GM19193 (cell line): Measurements from ENCODE around the gene LRPPRC.
A peak's percentile ranks its signal among the peaks of the same experiment; 100 is the strongest.

Source experiments
- POLR2A ChIP-seq: IDR thresholded peaks from 4 replicates; pipeline ENCODE4 v1.6.1; 2011; ENCODE audit not compliant: insufficient read depth, insufficient read length; ENCODE audit errors: extremely low read depth

Gene LRPPRC

DNA sequence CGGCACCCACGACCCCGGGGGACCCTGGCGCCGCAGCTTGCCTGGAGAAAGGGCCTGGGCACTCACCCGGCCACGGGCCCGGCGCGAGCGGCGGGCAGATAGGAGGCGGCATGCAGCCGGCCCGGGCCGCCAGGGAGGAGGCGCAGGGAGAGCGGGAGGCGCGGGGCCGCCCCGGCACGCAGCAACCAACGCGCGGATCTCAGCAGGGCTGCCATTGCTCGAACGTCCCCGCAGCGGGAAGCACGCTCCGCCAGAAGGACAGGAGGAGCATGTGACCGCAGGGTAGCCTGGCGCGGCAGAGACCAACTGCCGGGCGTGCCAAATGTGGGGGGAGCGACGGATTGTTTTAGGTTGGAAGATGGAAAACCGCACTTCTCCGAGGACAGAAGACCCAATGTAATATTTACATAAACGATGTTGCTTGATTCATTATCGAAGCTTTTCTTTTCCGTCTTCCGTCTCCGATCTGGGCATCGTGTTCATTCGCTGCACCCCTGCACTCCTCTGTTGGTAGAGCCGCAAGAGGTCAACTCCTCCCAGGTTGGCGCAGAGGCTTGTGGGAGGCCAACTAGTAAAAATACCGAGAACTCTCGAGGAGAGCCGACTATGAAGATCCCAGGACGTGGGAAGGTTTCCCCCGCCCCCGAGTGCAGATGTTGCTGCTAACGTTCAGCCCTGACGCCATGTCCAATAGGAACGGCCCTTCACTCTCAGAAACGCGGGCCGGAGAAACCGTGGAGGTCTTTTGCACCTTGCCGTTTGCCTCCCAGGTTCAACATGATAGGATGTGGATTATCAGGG is at the start of gene LRPPRC:
LRPPRC (minus strand) TSS at position 257 of the 801 bp plus-strand sequence; CDS start at position 215, 42 bp downstream.
- TF ChIP-seq POLR2A: peak; percentile 91

DNA sequence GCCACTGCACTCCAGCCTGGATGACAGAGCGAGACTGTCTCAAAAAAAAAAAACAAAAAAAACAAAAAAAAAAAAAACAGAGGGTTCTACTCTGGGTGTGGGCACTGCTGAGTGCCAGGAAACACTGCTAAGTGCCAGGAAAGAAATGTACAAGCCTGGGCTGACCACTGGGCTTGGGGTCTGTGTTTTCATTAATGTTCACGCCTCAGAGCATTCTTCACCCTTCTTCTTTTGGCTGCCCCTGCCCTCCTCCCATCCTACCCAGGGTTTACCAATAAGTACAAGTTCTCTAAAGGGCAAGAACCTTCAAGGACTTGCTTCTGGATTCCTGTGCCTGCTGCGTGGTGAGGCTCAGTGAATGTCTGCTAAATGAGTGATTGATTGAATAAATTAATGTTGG is 49.3 kb upstream of the LRPPRC start:
- TF ChIP-seq POLR2A: no peak

DNA sequence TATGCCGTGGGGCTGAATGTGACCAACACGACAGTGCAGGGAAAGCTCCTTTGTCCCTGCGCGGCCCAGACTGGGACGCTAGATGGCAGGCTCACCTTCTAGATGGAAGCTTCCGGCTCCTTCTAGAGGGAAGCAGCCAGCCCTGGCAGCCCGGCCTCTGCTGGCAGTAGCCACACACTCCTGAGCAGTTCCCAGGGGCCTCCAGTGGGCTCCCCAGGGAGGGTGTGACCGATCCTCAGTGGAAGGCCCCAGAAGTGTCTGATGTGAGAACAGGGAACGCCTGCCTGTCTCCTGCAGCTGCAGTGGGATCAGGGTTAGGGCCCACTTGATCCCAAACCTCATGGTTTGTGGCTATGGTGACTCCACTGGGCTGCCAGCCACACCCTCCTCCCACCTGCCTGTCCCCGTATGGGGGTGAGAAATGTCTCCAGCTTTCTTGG is 48.5 kb upstream of the LRPPRC start:
- TF ChIP-seq POLR2A: no peak

DNA sequence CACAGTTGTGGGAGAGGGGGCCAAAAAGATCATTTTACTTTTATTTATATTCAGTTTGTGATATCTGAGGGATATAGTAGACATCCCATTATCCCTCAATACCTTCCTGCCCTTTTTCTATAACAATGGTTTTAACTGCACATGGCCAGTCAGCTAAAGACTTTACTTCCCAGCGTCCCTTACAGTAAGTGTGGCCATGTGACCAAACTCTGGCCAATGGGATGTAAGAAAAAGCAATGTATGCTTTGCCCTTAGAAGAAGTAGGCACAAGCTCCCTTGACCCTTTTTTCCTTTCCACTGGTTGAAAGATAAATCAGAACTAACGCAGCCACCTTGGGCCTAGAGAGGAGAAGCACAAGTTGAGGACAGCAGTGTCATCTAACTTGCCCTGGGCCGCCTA is 44.6 kb upstream of the LRPPRC start:
- no peak for TF ChIP-seq POLR2A

DNA sequence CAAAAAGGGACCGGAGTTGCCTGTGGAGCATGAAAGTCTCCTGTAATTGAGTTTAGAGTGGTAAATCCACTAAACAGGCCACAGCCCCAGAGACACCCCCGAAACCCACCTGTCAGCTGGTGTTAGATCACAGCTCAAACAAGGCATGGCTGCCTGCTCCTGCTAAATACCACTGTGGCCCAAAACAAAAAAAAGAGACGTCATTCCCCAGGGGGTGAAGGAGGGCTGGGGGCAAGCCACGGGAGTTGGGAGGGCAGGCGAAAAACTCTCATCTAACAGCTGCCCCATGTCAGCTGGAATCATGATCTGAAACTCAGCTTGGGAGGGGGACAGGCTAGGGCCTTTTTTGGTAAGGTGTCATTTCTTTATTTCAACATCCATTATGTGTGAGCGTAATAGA is 42.5 kb upstream of the LRPPRC start:
- no peak for TF ChIP-seq POLR2A

DNA sequence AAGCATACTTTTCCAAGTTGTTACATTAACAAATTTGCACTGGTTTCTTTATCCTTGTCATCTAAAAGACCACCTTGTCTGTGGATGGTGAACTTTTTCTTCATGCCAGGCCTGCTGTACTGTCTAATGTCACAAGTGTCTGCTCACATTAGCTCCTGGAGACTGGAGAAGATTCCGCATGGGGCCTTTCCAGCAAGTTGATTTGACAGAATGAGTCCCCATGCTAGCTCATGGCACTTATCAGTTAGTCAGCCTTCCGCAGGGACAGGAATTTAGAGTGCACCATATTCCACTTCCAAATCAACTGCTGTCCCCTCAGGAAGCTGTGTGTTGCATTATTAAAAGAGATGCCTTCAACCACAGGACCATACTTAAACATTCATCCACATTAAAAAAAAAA is 41.4 kb upstream of the LRPPRC start:
- no peak for TF ChIP-seq POLR2A

DNA sequence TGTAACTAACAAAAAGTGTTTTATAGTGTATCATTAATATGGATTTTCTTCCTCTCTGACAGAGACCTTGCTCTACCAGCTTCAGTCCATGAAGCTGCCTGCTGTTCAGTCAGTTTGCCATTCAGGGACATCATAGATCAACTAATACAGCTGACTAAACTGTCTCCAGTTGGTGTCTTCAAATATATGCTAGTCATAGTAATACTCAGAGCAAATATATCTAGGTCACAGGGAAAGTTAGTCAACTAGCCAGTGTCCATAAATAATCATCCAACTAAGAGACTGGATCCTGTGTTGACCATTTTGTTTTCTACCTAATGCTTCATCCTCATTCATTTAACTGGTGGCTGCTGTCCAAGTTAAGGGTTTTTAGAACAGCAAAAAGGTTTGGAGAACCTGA is 38.2 kb upstream of the LRPPRC start:
- no peak for TF ChIP-seq POLR2A

DNA sequence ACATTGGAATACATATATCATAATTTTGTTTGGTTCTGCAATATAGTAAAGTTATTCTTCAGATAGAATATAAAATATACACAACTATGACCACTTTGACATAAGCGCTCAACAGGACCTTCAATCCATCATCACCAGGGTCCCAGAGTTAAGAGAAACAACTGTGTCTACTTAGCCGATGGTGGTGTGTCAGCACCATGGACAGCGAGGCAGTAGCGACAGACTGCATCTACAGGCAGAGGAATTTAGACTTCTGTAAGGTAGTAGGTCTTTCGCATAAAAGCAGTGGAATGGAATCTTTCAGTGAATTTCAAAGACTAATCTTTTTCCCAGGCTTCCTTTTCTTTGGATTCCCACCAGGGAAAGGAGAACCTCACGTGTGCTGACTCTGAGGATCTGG is 20.5 kb upstream of the LRPPRC start:
- TF ChIP-seq POLR2A: no peak

DNA sequence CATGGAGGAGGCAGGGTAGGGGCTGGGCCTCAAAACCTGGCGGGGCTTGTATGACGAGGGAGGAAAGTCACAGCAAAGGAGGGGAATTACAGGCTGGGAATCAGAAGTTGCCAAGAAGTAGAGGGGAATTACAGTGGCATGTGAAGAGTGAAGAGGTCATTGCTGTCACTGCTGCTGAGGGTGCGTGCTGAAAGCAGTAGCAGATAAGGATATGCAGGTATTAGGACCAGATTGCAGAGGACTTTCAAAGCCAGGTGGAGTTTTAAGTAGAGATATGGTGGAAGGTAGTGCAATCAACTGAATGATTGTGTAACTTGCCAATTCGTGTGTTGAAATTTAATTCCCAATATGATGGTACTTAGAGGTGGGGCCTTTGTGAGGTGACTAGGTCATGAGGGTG is 19.4 kb upstream of the LRPPRC start:
- TF ChIP-seq POLR2A: no peak

DNA sequence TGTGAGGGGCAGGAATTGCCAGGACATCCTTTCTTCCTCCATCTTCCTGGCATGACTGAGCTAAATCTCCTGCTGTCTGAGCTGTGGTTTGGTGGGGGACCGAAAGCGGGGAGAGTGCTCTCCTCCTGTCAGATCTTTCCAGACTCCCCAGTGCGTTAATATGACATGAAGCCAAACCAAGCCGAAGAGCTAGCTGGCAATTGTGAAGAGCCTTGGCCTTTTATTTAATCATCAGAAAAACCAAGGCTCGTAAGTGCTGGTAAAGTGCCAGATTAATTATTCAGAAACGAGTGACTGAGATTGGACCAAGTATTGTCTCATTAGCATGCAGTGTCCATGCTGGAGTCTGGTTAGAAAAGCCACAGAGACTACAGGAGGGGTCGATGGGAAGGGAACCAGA is 14.5 kb upstream of the LRPPRC start:
- no peak for TF ChIP-seq POLR2A

DNA sequence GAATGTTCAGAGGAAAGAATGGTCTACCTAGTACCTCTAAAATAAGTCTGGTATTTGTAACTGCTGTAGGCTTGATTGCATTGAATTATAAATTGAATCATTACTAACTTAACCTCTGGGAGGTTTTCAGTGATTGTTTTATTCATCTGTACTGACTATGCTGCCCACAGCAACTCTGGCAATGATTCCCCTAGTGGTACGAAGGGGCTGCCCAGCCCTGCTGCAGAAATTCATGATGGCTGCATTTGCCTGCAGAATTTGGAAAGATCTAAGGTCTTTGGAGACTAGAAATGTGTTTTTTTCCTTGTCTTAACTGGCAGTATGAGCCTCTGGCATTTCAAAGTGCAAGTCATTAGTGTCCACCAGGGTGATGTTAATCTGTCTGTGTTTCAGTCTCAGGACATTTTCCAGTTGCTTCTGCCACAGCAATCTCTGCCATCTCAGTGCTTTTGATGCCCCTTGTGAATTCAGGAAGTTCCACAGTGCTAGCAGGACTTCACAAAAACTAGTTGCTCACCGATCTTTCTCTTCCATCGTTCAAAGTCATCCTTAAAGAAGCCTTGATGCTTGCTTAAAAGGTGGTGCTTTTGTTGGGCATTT is 13.4 kb upstream of the LRPPRC start:
- TF ChIP-seq POLR2A: no peak

DNA sequence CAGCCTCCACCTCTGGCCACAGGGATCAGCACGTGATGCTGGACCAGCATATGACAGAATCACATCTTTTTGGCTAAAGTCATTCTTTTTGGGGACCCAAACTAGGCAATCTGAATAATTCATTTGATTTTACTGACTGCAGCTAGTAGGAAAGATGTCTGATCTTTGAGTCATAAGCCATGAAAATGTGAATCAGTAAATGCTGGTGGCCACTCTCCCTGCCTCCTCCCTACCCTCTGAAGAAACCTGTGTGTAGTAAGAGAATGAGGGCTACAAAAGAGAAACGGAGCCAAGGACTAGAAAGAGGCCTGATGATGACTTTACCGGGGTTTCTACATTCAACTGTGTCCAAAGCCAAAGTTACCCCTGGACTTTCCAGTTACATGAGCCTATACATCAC is 10.1 kb upstream of the LRPPRC start:
- TF ChIP-seq POLR2A: no peak

DNA sequence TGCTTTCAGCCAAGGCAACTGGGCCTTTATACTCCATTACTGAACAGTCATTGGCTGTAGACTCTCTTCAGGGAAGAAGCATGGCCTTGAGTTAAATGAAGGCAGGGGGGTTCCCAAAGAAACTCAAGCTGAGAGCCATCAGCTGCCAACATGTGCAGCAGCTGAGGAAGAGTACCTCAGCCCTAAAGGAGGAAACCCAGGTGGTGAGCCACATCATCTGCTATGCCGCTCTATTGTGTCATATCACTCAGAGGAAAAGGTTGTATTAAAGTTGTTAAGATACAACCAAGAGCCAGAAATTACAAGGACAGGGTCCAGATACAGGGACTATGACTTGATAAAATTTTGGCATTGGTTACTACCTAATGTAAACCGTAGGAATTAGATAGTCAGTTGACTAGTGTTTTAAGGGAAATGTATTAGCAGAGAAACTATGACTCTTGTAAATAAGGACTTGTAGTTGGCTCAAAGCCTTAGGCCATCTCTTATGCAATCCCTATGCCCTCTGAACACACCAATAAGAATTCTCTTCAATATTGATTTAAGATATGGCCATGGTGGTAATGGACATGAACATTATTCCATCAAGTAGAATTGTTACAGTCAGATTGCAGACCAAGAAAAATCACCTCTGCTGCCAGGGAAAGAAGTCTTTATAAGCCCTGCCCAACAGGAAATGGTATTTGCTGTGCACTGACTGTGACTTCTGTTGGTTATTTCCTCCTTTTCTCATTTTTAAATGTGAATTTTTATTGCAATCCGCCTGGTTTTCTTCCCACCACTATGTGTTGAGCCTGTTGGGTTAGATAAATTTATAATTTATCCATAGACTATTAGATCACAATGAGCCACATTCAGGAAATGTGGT is 9.2 kb upstream of the LRPPRC start:
- no peak for TF ChIP-seq POLR2A

DNA sequence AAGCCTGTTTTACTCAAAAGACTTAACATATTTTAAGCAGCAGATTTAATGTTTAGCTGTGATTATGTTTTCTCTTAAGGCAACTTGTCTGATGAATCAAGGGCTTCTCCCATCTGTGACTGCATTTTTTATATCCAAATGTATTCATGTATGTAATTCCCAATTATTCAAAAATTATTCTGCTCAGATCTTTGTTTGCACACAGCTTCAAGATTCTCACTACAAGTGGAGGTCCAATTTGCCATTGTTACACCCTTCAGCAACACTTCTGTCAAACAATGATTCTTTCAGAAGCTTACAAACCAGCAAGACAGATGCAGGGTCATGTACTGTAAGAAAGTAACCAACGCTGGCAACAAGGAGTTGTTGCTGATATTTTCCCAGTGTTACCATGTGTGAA is 5.9 kb upstream of the LRPPRC start:
- no peak for TF ChIP-seq POLR2A

DNA sequence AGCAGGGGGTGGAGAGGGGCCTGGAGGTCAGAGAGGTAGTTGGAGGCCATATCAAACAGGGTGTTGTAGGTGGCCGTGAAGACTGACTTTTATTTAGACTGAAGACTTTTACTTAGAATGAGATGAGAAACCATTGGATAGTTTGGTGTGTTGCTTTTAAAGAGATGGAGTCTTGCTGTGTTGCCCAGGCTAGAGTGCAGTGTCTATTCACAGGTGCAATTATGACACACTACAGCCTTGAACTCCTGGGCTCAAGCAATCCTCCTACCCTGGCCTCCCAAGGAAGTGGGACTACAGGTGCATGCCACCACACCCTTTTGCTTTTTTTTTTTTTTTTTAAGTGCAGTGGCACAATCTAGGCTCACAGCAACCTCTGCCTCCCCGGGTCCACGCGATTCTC is 2.5 kb upstream of the LRPPRC start:
- TF ChIP-seq POLR2A: no peak
